K562 (cell line): ENCODE measurements around the gene ARFGAP1. TPM values are rescaled to one million over a fixed set of nuclear protein-coding genes. Genes with fewer than 3 reads are reported as not detected.

Source experiments
- ARID1B ChIP-seq: fragments of 450-650 bp; IDR thresholded peaks from 2 replicates; pipeline ENCODE4 v1.6.1; 2016; ENCODE audit warnings: antibody characterized with exemption, mild to moderate bottlenecking, inconsistent platforms
- C11orf30 ChIP-seq: fragments of 450-650 bp; IDR thresholded peaks from 2 replicates; pipeline ENCODE4 v1.6.1; 2016; ENCODE audit warnings: low read depth, mild to moderate bottlenecking
- ELF1 ChIP-seq: fragments of 200-800 bp; sonication (Bioruptor generic); IDR thresholded peaks from 2 replicates; pipeline ENCODE4 v1.6.1; 2016; ENCODE audit warnings: missing genetic modification characterization, missing compliant biosample characterization
- ETV1 ChIP-seq: fragments of 450-650 bp; conservative IDR thresholded peaks from 2 replicates; pipeline ENCODE4 v1.6.1; 2016; ENCODE audit warnings: missing genetic modification characterization, control low read depth, low read depth, missing compliant biosample characterization
- FOXP1 ChIP-seq: sonication (generic); formaldehyde crosslinking; IDR thresholded peaks from 2 replicates; pipeline ENCODE4 v1.8.0; 2022; ENCODE audit warnings: mild to moderate bottlenecking, missing genetic modification reagents
- GABPA ChIP-seq: fragments of 200-800 bp; sonication (Bioruptor generic); conservative IDR thresholded peaks from 2 replicates; pipeline ENCODE4 v1.6.1; 2016; ENCODE audit warnings: low read depth, missing genetic modification characterization, missing compliant biosample characterization
- HLTF ChIP-seq: fragments of 450-650 bp; IDR thresholded peaks from 2 replicates; pipeline ENCODE4 v1.6.1; 2016
- NFYB ChIP-seq: IDR thresholded peaks from 2 replicates; pipeline ENCODE4 v1.6.1; 2011; ENCODE audit warnings: mild to moderate bottlenecking, moderate library complexity; ENCODE audit not compliant: insufficient read length; ENCODE audit errors: extremely low read depth
- TRIM28 ChIP-seq: fragments of 450-650 bp; IDR thresholded peaks from 2 replicates; pipeline ENCODE4 v1.6.1; 2017
- polyA plus RNA-seq, 8 experiments: library from polyadenylated mRNA; depleted of rRNA in 4 of 8; stranded (reverse) in 5 of 8; unstranded in 3 of 8; fragments of >200 nt; fragmentation: Nextera tagmentation in 2 of 8; fragmentation: Illumina TruSeq in 1 of 8; extraction: Ambion mirVana in 2 of 8; extraction: Trizol in 1 of 8; gene quantifications; 2 replicates each; pipeline versions ENCODE4 v1.2.1 to v1.2.3, GENCODE V29; 2011 to 2014; ENCODE audit warnings: inconsistent platforms in 1 of 8, missing spikeins in 1 of 8
- total RNA-seq, 7 experiments: library from RNA; depleted of rRNA in 6 of 7; stranded (reverse); fragments of >200 nt in 6 of 7; fragmentation: Illumina TruSeq in 2 of 7; extraction: Trizol in 2 of 7; gene quantifications; 2 replicates each; pipeline versions ENCODE4 v1.2.1 to v1.2.3, GENCODE V29; 2011 to 2021; ENCODE audit warnings: low replicate concordance in 1 of 7
- TF ChIP-seq, protein P1 (sequence below): sonication (generic); formaldehyde crosslinking; IDR thresholded peaks from 2 replicates; pipeline ENCODE4 v1.8.0; 2022; ENCODE audit warnings: mild to moderate bottlenecking, missing genetic modification reagents, borderline replicate concordance

The ARFGAP1 gene
- total and polyA plus RNA-seq, 9 of the 15 experiments (the other 6 are each of a cell fraction or from before 2014, with no cell fraction given), result 0.53 to 102 (median 33.5) TPM

DNA sequence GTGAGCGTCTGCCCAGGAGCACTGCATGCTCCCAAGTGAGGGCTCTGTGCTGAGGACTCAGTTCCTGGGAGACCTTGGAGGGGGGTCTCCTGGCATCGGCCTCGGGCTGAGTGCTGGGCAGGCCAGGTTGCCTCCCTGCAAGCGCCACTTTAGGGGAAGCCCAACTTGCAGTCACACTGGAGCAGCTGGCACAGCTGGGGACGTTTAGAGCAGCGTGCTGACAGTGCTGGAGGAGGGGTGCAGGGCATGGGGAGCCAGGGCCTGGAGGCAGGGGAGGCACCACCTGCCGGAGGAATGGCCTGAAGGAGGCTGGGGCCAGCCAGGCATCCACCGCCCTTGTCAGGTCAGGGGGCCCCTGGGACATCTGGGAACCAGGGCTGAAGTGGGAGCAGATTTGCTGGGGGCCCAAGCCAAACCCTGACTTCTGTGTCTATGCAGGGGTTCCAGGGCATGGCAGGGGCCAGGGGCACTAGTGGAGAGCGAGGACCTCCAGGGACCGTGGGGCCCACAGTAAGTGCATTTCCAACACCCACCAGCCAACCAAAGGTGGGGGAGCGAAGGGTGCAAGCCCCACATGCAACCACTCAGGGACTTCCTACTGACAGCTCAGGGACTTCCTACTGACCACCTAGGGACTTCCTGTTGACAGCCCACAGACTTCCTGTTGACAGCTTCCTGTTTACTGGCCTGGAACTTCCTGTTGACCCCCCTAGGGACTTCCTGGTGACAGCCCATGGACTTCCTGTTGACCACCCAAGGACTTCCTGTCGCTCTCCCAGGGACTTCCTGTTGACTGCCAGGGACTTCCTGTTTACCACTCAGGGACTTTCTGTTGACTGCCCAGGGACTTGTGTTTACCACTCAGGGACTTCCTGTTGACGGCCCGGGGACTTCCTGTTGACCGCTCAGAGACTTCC is 54.0 kb downstream of the ARFGAP1 start (continued):
- TF ChIP-seq, protein P1, sequence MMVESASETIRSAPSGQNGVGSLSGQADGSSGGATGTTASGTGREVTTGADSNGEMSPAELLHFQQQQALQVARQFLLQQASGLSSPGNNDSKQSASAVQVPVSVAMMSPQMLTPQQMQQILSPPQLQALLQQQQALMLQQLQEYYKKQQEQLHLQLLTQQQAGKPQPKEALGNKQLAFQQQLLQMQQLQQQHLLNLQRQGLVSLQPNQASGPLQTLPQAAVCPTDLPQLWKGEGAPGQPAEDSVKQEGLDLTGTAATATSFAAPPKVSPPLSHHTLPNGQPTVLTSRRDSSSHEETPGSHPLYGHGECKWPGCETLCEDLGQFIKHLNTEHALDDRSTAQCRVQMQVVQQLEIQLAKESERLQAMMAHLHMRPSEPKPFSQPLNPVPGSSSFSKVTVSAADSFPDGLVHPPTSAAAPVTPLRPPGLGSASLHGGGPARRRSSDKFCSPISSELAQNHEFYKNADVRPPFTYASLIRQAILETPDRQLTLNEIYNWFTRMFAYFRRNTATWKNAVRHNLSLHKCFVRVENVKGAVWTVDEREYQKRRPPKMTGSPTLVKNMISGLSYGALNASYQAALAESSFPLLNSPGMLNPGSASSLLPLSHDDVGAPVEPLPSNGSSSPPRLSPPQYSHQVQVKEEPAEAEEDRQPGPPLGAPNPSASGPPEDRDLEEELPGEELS (CRISPR knock-in tag), result peak; percentile 87; the same call in 1 of the 2 replicates
- TF ChIP-seq ETV1 (tag), result peak; percentile 38; the same call in 1 of the 2 replicates
- TF ChIP-seq NFYB, result no peak
- no peak for TF ChIP-seq ARID1B
- peak; percentile 97 for TF ChIP-seq FOXP1 (CRISPR knock-in tag)
- no peak for TF ChIP-seq C11orf30
- peak; percentile 79 for TF ChIP-seq GABPA
- TF ChIP-seq HLTF, result no peak
- no peak for TF ChIP-seq TRIM28
- TF ChIP-seq ELF1, result peak; percentile 73
